Type B pancreatic cell (in vitro differentiated cells): ENCODE data around the gene MRPS25. TPM values are rescaled to one million over a fixed set of nuclear protein-coding genes. Genes with fewer than 3 reads are reported as not detected.

Experiments used
- DNase-seq: peaks from one replicate; pipeline ENCODE4 v3.0.0; 2021; ENCODE audit warnings: mixed read lengths; ENCODE audit not compliant: unreplicated experiment; ENCODE audit errors: extremely low spot score
- H3K27ac Mint-ChIP-seq: 2 replicates; pipeline ENCODE4 v1.8.0; 2021; ENCODE audit warnings: mild to moderate bottlenecking, mixed read lengths
- H3K27me3 Mint-ChIP-seq: 2 replicates; pipeline ENCODE4 v1.8.0; 2021; ENCODE audit warnings: mixed read lengths
- H3K36me3 Mint-ChIP-seq: 2 replicates; pipeline ENCODE4 v1.8.0; 2021; ENCODE audit warnings: mixed read lengths
- H3K4me1 Mint-ChIP-seq: one replicate; pipeline ENCODE4 v1.8.0; 2021; ENCODE audit warnings: mixed read lengths; ENCODE audit not compliant: unreplicated experiment
- H3K4me3 Mint-ChIP-seq: 2 replicates; pipeline ENCODE4 v1.8.0; 2021; ENCODE audit warnings: mild to moderate bottlenecking, mixed read lengths
- H3K9me3 Mint-ChIP-seq: 2 replicates; pipeline ENCODE4 v1.8.0; 2021; ENCODE audit warnings: mixed read lengths
- CTCF ChIP-seq: fragments of 200-600 bp; sonication (generic); conservative IDR thresholded peaks from 2 replicates; pipeline ENCODE4 v1.5.0; 2021; ENCODE audit warnings: antibody characterized with exemption, mild to moderate bottlenecking
- total RNA-seq: library from RNA; stranded (reverse); gene quantifications from 2 replicates; pipeline ENCODE4 v1.2.1, GENCODE V29; 2021; ENCODE audit warnings: low replicate concordance

MRPS25 gene
- total RNA-seq, 1 donor from 2014 or later: 71.7 TPM

- DNase-seq: no peak
- H3K27me3 Mint-ChIP-seq: no peaks in the 10 kb centered on the region
- no peaks in the 10 kb centered on the region for H3K4me1 Mint-ChIP-seq
- H3K4me3 Mint-ChIP-seq: no peak overlapping the region
- H3K36me3 Mint-ChIP-seq: peaks cover 37% of the 10 kb centered on the region
- no peak for TF ChIP-seq CTCF
- H3K27ac Mint-ChIP-seq: no peak overlapping the region
- no peaks in the 10 kb centered on the region for H3K9me3 Mint-ChIP-seq
Measured at GRCh38 chr3:15029625-15030024, 35.5 kb downstream of the MRPS25 start.

- Mint-ChIP-seq H3K36me3 (peaks cover 32% of the 10 kb centered on the region), H3K27ac (no peak overlapping the region), H3K27me3 (no peaks in the 10 kb centered on the region), H3K4me3 (no peak overlapping the region), H3K4me1 (no peaks in the 10 kb centered on the region), H3K9me3 (no peaks in the 10 kb centered on the region)
- no peak for TF ChIP-seq CTCF
- DNase-seq: no peak
Measured at GRCh38 chr3:15023719-15024118, 41.4 kb downstream of the MRPS25 start.

GRCh38 chr3:15023249-15023648 lies 41.9 kb downstream of the MRPS25 start:
- peaks cover 27% of the 10 kb centered on the region for H3K36me3 Mint-ChIP-seq
- no peaks in the 10 kb centered on the region for H3K27me3 Mint-ChIP-seq
- no peaks in the 10 kb centered on the region for H3K4me1 Mint-ChIP-seq
- H3K27ac Mint-ChIP-seq: no peak overlapping the region
- no peak overlapping the region for H3K4me3 Mint-ChIP-seq
- no peak for TF ChIP-seq CTCF
- H3K9me3 Mint-ChIP-seq: no peaks in the 10 kb centered on the region
- no peak for DNase-seq

- Mint-ChIP-seq H3K4me1 (peaks cover 7% of the 10 kb centered on the region), H3K36me3 (peaks cover 35% of the 10 kb centered on the region), H3K4me3 (no peak overlapping the region), H3K27ac (no peak overlapping the region), H3K27me3 (no peaks in the 10 kb centered on the region), H3K9me3 (no peaks in the 10 kb centered on the region)
- DNase-seq: no peak
- TF ChIP-seq CTCF: no peak
Measured at GRCh38 chr3:15017191-15017590, 47.9 kb downstream of the MRPS25 start.

GRCh38 chr3:15015456-15015855 lies 49.7 kb downstream of the MRPS25 start:
- H3K27ac Mint-ChIP-seq: no peak overlapping the region
- TF ChIP-seq CTCF: no peak
- no peak overlapping the region for H3K4me3 Mint-ChIP-seq
- H3K4me1 Mint-ChIP-seq: peaks cover 7% of the 10 kb centered on the region
- DNase-seq: no peak
- no peaks in the 10 kb centered on the region for H3K27me3 Mint-ChIP-seq
- no peaks in the 10 kb centered on the region for H3K9me3 Mint-ChIP-seq
- peaks cover 42% of the 10 kb centered on the region for H3K36me3 Mint-ChIP-seq
